SK-N-SH treated with all-trans-retinoic acid at 6 μM for 48 hours (cell line): Measurements from ENCODE around the gene S100P.

Source experiments
- ATAC-seq: fragments of 200-7000 bp; cut with Tn5 transposase; 3 replicates; pipeline ENCODE4 v1.9.1; 2020; ENCODE audit warnings: mild to moderate bottlenecking, moderate library complexity
- BACH2 ChIP-seq: fragments of 250-450 bp; sonication (Bioruptor Pico); IDR thresholded peaks from 2 replicates; pipeline ENCODE4 v1.9.0; 2021; ENCODE audit warnings: mild to moderate bottlenecking, borderline replicate concordance
- CREB5 ChIP-seq: fragments of 250-450 bp; sonication (Bioruptor Pico); IDR thresholded peaks from 2 replicates; pipeline ENCODE4 v1.5.1; 2020; ENCODE audit warnings: low read depth, mild to moderate bottlenecking, moderate library complexity
- CSDC2 ChIP-seq: fragments of 250-450 bp; sonication (Bioruptor Pico); IDR thresholded peaks from 2 replicates; pipeline ENCODE4 v1.5.0; 2020; ENCODE audit warnings: mild to moderate bottlenecking, moderate library complexity
- CSRNP3 ChIP-seq: fragments of 250-450 bp; sonication (Bioruptor Pico); IDR thresholded peaks from 2 replicates; pipeline ENCODE4 v1.5.1; 2021; ENCODE audit warnings: mild to moderate bottlenecking, moderate library complexity
- ESRRG ChIP-seq: fragments of 250-450 bp; sonication (Bioruptor Pico); IDR thresholded peaks from 2 replicates; pipeline ENCODE4 v1.6.1; 2021; ENCODE audit warnings: mild to moderate bottlenecking
- GLIS3 ChIP-seq: fragments of 250-450 bp; sonication (Bioruptor Pico); IDR thresholded peaks from 2 replicates; pipeline ENCODE4 v1.5.0; 2020; ENCODE audit warnings: mild to moderate bottlenecking, moderate library complexity
- ISL1 ChIP-seq: fragments of 250-450 bp; sonication (Bioruptor Pico); IDR thresholded peaks from 2 replicates; pipeline ENCODE4 v2.1.2; 2022; ENCODE audit warnings: mild to moderate bottlenecking, moderate library complexity
- OSR1 ChIP-seq: fragments of 250-450 bp; sonication (Bioruptor Pico); IDR thresholded peaks from 2 replicates; pipeline ENCODE4 v1.8.0; 2022; ENCODE audit warnings: moderate library complexity, mild to moderate bottlenecking, inconsistent platforms
- PATZ1 ChIP-seq: fragments of 250-450 bp; sonication (Bioruptor Pico); IDR thresholded peaks from 2 replicates; pipeline ENCODE4 v1.8.0; 2020; ENCODE audit warnings: mild to moderate bottlenecking, moderate library complexity, borderline replicate concordance
- PPARA ChIP-seq: fragments of 250-450 bp; sonication (Bioruptor Pico); IDR thresholded peaks from 2 replicates; pipeline ENCODE4 v1.5.0; 2020; ENCODE audit warnings: mild to moderate bottlenecking, borderline replicate concordance
- RARB ChIP-seq: fragments of 250-450 bp; sonication (Bioruptor Pico); IDR thresholded peaks from 2 replicates; pipeline ENCODE4 v1.8.0; 2021; ENCODE audit warnings: mild to moderate bottlenecking, moderate library complexity
- TCF4 ChIP-seq: fragments of 250-450 bp; sonication (Bioruptor Pico); IDR thresholded peaks from 2 replicates; pipeline ENCODE4 v1.8.0; 2021; ENCODE audit warnings: mild to moderate bottlenecking, moderate library complexity, borderline replicate concordance
- TOX ChIP-seq: fragments of 250-450 bp; sonication (Bioruptor Pico); IDR thresholded peaks from 2 replicates; pipeline ENCODE4 v1.8.0; 2021; ENCODE audit warnings: mild to moderate bottlenecking, moderate library complexity, borderline replicate concordance
- TSHZ2 ChIP-seq: fragments of 250-450 bp; sonication (Bioruptor Pico); IDR thresholded peaks from 2 replicates; pipeline ENCODE4 v1.5.0; 2020; ENCODE audit warnings: mild to moderate bottlenecking, moderate library complexity
- ZC3H10 ChIP-seq: fragments of 250-450 bp; sonication (Bioruptor Pico); IDR thresholded peaks from 2 replicates; pipeline ENCODE4 v1.5.1; 2021; ENCODE audit warnings: mild to moderate bottlenecking, moderate library complexity
- ZFP3 ChIP-seq: fragments of 250-450 bp; sonication (Bioruptor Pico); IDR thresholded peaks from 2 replicates; pipeline ENCODE4 v1.5.0; 2020; ENCODE audit warnings: mild to moderate bottlenecking, moderate library complexity
- ZFP30 ChIP-seq: fragments of 450-650 bp; formaldehyde crosslinking; IDR thresholded peaks from 2 replicates; pipeline ENCODE4 v1.5.0; 2022; ENCODE audit warnings: mild to moderate bottlenecking, moderate library complexity
- ZNF565 ChIP-seq: fragments of 450-650 bp; formaldehyde crosslinking; conservative IDR thresholded peaks from 2 replicates; pipeline ENCODE4 v1.5.0; 2020; ENCODE audit warnings: low read depth, mild to moderate bottlenecking, moderate library complexity
- ZNF8 ChIP-seq: fragments of 450-650 bp; formaldehyde crosslinking; IDR thresholded peaks from 2 replicates; pipeline ENCODE4 v1.5.0; 2020; ENCODE audit warnings: mild to moderate bottlenecking, moderate library complexity
- TF ChIP-seq, protein P1 (sequence below): fragments of 250-450 bp; sonication (Bioruptor Pico); IDR thresholded peaks from 2 replicates; pipeline ENCODE4 v1.8.0; 2021; ENCODE audit warnings: low read depth, mild to moderate bottlenecking, moderate library complexity, borderline replicate concordance

S100P gene

GRCh38 chr4:6732441-6733357, 39.0 kb downstream of the S100P start:
- peak; percentile 86 for ATAC-seq
- TF ChIP-seq ZC3H10 (CRISPR knock-in tag) (no peak), CSDC2 (CRISPR knock-in tag) (no peak), OSR1 (CRISPR knock-in tag) (no peak), BACH2 (CRISPR knock-in tag) (no peak), TSHZ2 (CRISPR knock-in tag) (no peak), CSRNP3 (no peak), ZNF8 (CRISPR knock-in tag) (no peak), PATZ1 (no peak), RARB (CRISPR knock-in tag) (no peak), ZFP30 (CRISPR knock-in tag) (no peak), TOX (no peak), CREB5 (CRISPR knock-in tag) (no peak), GLIS3 (CRISPR knock-in tag) (no peak)
- TF ChIP-seq, protein P1, sequence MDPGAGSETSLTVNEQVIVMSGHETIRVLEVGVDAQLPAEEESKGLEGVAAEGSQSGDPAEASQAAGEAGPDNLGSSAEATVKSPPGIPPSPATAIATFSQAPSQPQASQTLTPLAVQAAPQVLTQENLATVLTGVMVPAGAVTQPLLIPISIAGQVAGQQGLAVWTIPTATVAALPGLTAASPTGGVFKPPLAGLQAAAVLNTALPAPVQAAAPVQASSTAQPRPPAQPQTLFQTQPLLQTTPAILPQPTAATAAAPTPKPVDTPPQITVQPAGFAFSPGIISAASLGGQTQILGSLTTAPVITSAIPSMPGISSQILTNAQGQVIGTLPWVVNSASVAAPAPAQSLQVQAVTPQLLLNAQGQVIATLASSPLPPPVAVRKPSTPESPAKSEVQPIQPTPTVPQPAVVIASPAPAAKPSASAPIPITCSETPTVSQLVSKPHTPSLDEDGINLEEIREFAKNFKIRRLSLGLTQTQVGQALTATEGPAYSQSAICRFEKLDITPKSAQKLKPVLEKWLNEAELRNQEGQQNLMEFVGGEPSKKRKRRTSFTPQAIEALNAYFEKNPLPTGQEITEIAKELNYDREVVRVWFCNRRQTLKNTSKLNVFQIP (CRISPR knock-in tag), result no peak

DNA sequence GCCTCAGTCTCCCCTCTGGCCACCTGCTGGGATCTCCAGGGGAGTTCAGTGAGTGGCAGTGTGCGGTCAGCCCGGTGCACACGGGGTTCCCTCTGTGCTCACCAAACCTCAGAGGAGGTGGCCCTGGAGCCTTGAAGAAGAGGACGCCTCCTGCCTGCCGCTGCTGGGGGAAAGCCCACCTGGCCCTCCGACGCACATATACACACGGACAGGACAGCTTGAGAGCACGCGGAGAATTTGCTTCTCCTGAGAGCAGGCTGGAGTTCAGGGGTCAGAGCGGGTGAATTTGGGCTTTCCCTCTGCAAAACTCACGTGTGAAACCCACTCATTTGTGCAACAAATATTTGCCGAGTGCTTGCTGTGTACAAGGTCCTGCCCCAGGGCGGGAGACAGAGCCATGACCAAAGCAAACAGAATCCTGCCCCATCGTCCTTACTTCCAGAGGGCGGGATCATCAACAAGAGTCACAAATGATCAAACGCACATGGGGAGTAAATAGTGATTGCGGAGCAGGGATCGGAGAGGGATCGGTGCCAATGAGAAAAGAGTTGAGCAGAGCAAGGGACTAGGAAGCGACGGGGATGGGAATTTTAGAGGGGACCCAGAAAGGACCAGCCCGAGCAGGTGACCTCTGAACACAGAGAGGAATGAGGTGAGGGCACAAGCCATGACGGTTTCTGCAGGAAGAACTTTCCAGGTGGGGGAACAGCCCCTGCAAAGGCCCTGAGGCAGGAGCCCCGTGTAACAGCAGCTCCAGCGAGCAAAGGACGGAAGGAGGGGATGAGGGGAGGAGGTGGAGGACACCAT, 39.9 kb downstream of the S100P start:
- no peak for ATAC-seq
- no peak for TF ChIP-seq ISL1 (CRISPR knock-in tag)
- no peak for TF ChIP-seq TOX
- TF ChIP-seq OSR1 (CRISPR knock-in tag), result no peak
- TF ChIP-seq RARB (CRISPR knock-in tag), result no peak
- TF ChIP-seq CSRNP3, result no peak
- no peak for TF ChIP-seq TCF4 (CRISPR knock-in tag)
- TF ChIP-seq PATZ1, result no peak
- no peak for TF ChIP-seq ZFP3 (CRISPR knock-in tag)
- no peak for TF ChIP-seq ZNF565 (CRISPR knock-in tag)
- TF ChIP-seq PPARA (CRISPR knock-in tag), result no peak
- no peak for TF ChIP-seq ESRRG (CRISPR knock-in tag)
- TF ChIP-seq, protein P1 (CRISPR knock-in tag), result no peak
